ENCODE data around the gene BIRC6.

The BIRC6 gene

DNA sequence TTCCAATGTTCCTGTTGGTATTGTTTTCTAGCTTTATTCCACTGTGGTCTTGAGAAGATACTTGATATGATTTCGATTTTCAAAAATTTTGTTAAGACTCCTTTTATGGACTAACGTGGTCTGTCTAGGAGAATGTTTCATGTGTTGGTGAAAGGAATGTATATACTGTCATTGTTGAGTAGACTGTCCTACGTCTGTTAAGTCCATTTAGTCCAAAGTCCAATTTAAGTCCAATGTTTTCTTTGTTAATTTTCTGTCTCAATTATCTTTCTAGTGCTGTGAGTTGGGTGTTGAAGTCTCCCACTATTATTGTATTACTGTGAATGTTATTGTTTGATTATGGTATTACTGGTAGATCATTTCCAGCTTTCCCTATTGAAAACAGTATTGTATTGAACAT is 215.2 kb downstream of the BIRC6 start:
- no peak overlapping the region for H3K4me3 Mint-ChIP-seq
- H3K4me1 Mint-ChIP-seq = no peaks in the 10 kb centered on the region
- TF ChIP-seq, protein P1, sequence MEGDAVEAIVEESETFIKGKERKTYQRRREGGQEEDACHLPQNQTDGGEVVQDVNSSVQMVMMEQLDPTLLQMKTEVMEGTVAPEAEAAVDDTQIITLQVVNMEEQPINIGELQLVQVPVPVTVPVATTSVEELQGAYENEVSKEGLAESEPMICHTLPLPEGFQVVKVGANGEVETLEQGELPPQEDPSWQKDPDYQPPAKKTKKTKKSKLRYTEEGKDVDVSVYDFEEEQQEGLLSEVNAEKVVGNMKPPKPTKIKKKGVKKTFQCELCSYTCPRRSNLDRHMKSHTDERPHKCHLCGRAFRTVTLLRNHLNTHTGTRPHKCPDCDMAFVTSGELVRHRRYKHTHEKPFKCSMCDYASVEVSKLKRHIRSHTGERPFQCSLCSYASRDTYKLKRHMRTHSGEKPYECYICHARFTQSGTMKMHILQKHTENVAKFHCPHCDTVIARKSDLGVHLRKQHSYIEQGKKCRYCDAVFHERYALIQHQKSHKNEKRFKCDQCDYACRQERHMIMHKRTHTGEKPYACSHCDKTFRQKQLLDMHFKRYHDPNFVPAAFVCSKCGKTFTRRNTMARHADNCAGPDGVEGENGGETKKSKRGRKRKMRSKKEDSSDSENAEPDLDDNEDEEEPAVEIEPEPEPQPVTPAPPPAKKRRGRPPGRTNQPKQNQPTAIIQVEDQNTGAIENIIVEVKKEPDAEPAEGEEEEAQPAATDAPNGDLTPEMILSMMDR (IDR thresholded peaks at IDR 0.05; ENCODE audit: unreplicated experiment in 3 of 3) = no peak
- no peak overlapping the region for H3K27ac Mint-ChIP-seq
- H3K9me3 Mint-ChIP-seq = peaks cover 2% of the 10 kb centered on the region
- H3K36me3 Mint-ChIP-seq (ENCODE audit: low read depth) = peaks cover 56% of the 10 kb centered on the region
- H3K27me3 Mint-ChIP-seq (ENCODE audit: low read depth) = no peaks in the 10 kb centered on the region

DNA sequence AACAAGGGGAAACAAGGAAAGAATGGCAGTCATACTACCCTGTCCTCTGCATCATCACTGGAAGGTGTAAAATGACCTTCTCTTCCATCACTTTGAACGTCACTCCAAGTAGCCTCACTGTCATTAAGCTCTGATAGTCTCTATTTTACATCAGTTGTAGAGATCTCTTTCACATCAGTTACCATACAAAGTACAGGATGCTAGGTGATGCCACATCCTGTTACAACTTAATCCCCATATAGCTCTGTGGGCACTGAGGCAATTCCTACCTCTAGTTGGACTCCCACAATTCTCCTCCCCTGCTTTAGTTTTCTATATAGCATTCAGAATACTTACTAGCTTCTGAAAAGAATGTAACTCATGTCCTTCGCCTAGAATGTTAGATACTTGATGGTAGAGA is 215.9 kb downstream of the BIRC6 start:
- TF ChIP-seq, protein P1 (IDR thresholded peaks at IDR 0.05; ENCODE audit: unreplicated experiment in 3 of 3) = no peak
- H3K27me3 Mint-ChIP-seq (ENCODE audit: low read depth) = no peaks in the 10 kb centered on the region
- no peaks in the 10 kb centered on the region for H3K4me1 Mint-ChIP-seq
- H3K36me3 Mint-ChIP-seq (ENCODE audit: low read depth) = peaks cover 49% of the 10 kb centered on the region
- H3K9me3 Mint-ChIP-seq = peaks cover 2% of the 10 kb centered on the region
- no peak overlapping the region for H3K4me3 Mint-ChIP-seq
- H3K27ac Mint-ChIP-seq = no peak overlapping the region

DNA sequence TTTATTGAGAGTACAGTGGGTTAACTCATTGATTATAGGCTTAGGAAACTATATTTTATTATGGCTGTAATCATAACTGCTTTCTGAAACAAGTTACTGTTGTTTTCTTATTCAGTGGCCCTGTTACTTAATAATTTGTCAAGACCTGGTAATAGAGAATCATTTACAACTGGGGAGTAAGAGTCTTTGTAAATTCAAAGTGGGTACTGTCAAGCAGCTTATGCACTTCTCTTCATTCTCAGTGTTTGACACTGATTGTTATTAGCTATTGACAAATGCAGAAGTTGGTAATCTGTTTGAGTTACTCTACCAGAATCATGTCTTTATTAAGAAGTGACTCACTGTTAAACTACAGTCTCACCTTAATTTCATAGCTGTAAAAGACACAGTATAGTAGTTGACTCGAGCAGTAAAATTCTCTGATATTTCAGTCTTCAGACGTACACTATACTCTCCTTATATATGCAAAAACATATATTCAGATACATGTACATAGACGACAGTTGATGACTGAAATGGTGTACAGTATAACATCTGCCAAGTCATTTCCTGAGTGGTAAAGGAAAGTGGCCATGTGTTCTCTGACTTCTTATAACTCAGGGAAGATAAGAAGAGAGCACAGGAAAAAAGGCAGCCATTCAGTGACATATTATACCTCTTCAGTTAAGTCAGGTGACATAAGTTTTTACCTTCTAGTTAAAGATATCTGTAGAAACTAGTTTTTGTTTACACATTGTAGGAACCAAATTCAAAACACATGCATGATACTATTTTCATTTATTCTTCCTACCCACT is 235.0 kb downstream of the BIRC6 start:
- H3K4me3 Mint-ChIP-seq = no peak overlapping the region
- no peaks in the 10 kb centered on the region for H3K4me1 Mint-ChIP-seq
- H3K9me3 Mint-ChIP-seq = no peaks in the 10 kb centered on the region
- H3K27ac Mint-ChIP-seq = no peak overlapping the region
- peaks cover 22% of the 10 kb centered on the region for H3K36me3 Mint-ChIP-seq (ENCODE audit: low read depth)
- TF ChIP-seq, protein P1 (IDR thresholded peaks at IDR 0.05; ENCODE audit: unreplicated experiment in 3 of 3) = no peak
- H3K27me3 Mint-ChIP-seq (ENCODE audit: low read depth) = no peaks in the 10 kb centered on the region

DNA sequence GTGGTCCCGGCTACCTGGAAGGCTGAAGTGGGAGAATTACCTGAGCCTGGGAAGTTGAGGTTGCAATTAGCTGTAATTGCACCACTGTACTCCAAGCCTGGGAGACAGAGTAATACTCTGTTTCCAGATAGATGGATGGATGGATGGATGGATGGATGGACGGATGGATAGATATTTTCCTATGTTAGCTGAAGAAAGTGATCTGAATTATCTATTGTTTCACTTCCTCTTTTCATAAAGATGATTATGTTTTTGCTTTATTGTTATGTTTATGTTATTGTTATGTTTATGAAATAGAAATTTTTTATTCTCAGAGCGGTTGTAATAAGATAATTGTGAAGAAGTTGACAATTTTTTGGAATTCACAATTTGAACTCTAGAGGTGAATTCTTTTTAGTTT is 237.8 kb downstream of the BIRC6 start:
- H3K27ac Mint-ChIP-seq = no peak overlapping the region
- H3K9me3 Mint-ChIP-seq = no peaks in the 10 kb centered on the region
- no peak overlapping the region for H3K4me3 Mint-ChIP-seq
- no peaks in the 10 kb centered on the region for H3K4me1 Mint-ChIP-seq
- no peaks in the 10 kb centered on the region for H3K27me3 Mint-ChIP-seq (ENCODE audit: low read depth)
- TF ChIP-seq, protein P1 (IDR thresholded peaks at IDR 0.05; ENCODE audit: unreplicated experiment in 3 of 3) = no peak
- H3K36me3 Mint-ChIP-seq (ENCODE audit: low read depth) = peaks cover 27% of the 10 kb centered on the region

DNA sequence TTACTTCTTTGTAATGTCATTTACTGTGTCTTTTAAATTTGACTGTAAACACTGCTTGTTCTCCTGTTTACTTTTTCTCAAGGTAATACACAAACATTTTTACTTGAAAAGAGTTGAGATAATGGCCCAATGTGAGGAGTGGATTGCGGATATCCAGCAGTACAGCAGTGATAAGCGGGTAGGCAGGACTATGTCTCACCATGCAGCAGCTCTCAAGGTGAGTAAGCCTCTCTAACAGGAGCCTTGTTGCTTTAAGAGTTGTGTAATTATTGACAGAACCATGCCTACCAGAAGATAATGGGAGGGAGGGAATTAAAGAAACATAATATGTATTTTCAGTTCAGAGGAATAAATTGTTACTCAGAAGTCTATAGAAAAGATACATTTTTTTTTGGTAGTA is 254.5 kb downstream of the BIRC6 start:
- peaks cover 62% of the 10 kb centered on the region for H3K36me3 Mint-ChIP-seq (ENCODE audit: low read depth)
- no peaks in the 10 kb centered on the region for H3K4me1 Mint-ChIP-seq
- H3K27me3 Mint-ChIP-seq (ENCODE audit: low read depth) = no peaks in the 10 kb centered on the region
- H3K4me3 Mint-ChIP-seq = no peak overlapping the region
- H3K9me3 Mint-ChIP-seq = no peaks in the 10 kb centered on the region
- no peak overlapping the region for H3K27ac Mint-ChIP-seq
- TF ChIP-seq, protein P1 (IDR thresholded peaks at IDR 0.05; ENCODE audit: unreplicated experiment in 3 of 3) = no peak

DNA sequence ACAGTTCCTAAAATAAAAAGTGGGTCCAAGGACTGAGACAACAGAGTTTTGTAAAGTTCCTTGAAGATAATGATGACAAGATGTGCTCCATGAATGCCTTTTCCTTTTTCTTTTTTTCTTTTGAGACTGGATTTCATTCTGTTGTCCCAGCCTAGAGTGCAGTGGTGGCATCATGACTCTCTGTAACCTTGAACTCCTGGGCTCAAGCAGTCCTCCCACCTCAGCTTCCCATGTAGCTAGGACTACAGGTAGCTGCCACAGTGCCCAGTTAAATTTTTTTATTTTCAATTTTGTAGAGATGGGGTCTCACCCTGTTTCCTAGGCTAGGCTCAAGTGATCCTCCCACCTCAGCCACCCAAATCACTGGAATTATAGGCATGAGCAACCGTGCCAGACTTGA is 254.9 kb downstream of the BIRC6 start:
- no peaks in the 10 kb centered on the region for H3K27me3 Mint-ChIP-seq (ENCODE audit: low read depth)
- H3K4me3 Mint-ChIP-seq = no peak overlapping the region
- H3K36me3 Mint-ChIP-seq (ENCODE audit: low read depth) = peaks cover 62% of the 10 kb centered on the region
- H3K27ac Mint-ChIP-seq = no peak overlapping the region
- H3K9me3 Mint-ChIP-seq = no peaks in the 10 kb centered on the region
- no peaks in the 10 kb centered on the region for H3K4me1 Mint-ChIP-seq
- TF ChIP-seq, protein P1 (IDR thresholded peaks at IDR 0.05; ENCODE audit: unreplicated experiment in 3 of 3) = no peak
